Epithelial cell of esophagus (primary cell): ENCODE data around the gene GFM2.
"Not testable (repeated sequence)": the region's sequence is repeated elsewhere in the genome, so short reads cannot be mapped to it uniquely, and the experiment has no call there.

Experiments
- DNase-seq: peaks from one replicate; pipeline ENCODE4 v3.0.0; 2010; ENCODE audit warnings: low read depth
- H3K4me3 ChIP-seq: 2 replicates; pipeline ENCODE4 v1.5.1; 2011; ENCODE audit warnings: mild to moderate bottlenecking, low read length, control low read depth
- CTCF ChIP-seq: IDR thresholded peaks from 2 replicates; pipeline ENCODE4 v1.5.1; 2011; ENCODE audit warnings: low read depth, mild to moderate bottlenecking, low read length, control low read depth, inconsistent platforms; ENCODE audit not compliant: insufficient read depth; ENCODE audit errors: missing control alignments

The GFM2 gene

GRCh38 chr5:74679966-74680365 is 87.0 kb downstream of the GFM2 start:
- no peak overlapping the region for H3K4me3 ChIP-seq
- no peak for DNase-seq
- TF ChIP-seq CTCF = no peak

- DNase-seq, H3K4me3 ChIP-seq: not testable (repeated sequence)
Measured at GRCh38 chr5:74679300-74679699, 87.6 kb downstream of the GFM2 start.

- DNase-seq = not testable (repeated sequence)
Measured at GRCh38 chr5:74678123-74678522, 88.8 kb downstream of the GFM2 start.

GRCh38 chr5:74676466-74676865 is 90.5 kb downstream of the GFM2 start:
- not testable (repeated sequence) for H3K4me3 ChIP-seq, DNase-seq

More at GRCh38 chr5:74678123-74678522, 88.8 kb downstream of the GFM2 start:
- H3K4me3 ChIP-seq = not testable (repeated sequence)

- DNase-seq = peak; percentile 56
- peak; percentile 48 for TF ChIP-seq CTCF
- peak overlapping the region; percentile 2 for H3K4me3 ChIP-seq
Measured at GRCh38 chr5:74673011-74673790, 93.7 kb downstream of the GFM2 start.

- no peak overlapping the region for H3K4me3 ChIP-seq
- TF ChIP-seq CTCF = no peak
- no peak for DNase-seq
Measured at GRCh38 chr5:74672215-74672877, 94.6 kb downstream of the GFM2 start.
